ENCODE data around the gene TMEM183A. TPM values are rescaled to one million over a fixed set of nuclear protein-coding genes. Genes with fewer than 3 reads are reported as not detected.

TMEM183A gene
- polyA plus RNA-seq, 3 donors: 79.8 to 82.3 (median 82.1) TPM

GRCh38 chr1:203028067-203028783 is 21.1 kb downstream of the TMEM183A start:
- DNase-seq (ENCODE audit: low read depth in 3 of 3, low spot score in 2 of 3): no peak

GRCh38 chr1:203028784-203029553 is 21.8 kb downstream of the TMEM183A start:
- no peak for DNase-seq (ENCODE audit: low read depth in 3 of 3, low spot score in 2 of 3)

DNA sequence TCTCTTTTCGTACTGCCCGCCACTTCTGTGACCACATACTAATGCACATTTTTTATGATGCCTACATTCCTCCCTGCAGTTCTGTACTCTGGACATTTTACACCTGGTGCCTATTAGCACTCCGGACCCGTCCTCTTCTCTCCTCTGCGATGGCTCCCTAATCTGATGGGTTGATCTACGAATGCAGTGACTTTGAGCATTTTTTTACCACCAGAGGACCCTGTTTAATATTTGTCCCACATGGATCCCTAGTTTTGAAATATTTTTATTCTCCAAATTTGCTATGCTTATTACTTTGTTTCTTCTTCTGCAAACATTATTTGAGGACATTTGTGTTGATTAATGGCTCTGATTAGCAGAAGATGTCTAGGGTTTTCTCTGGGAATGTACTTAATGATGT is 24.3 kb downstream of the TMEM183A start:
- no peak for DNase-seq (ENCODE audit: low read depth in 3 of 3, low spot score in 2 of 3)

DNA sequence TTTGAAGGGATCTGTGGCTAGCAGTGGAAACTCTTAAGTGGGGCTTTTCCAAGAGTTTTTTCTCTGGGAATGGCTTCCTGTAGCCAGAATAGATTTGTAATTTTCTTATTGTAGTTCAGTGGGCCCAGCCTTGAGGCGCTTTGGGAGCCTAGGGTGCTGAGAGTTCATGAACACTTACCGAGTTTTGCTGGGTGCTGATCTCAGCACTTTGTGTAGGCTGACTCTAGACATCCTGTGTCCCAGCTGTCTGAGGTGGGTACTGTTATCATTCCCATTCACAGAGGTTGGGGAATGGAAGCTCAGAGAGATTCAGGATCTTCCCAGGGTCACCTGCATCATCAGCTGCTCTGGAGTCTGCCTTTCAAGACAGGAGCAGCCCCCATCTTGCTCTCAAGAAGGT is 26.1 kb downstream of the TMEM183A start:
- no peak for DNase-seq (ENCODE audit: low read depth in 3 of 3, low spot score in 2 of 3)

GRCh38 chr1:203033917-203034316 is 26.7 kb downstream of the TMEM183A start:
- DNase-seq (ENCODE audit: low read depth in 3 of 3, low spot score in 2 of 3): no peak

GRCh38 chr1:203034422-203035110 is 27.4 kb downstream of the TMEM183A start:
- no peak for DNase-seq (ENCODE audit: low read depth in 3 of 3, low spot score in 2 of 3)

GRCh38 chr1:203035111-203036000 is 28.2 kb downstream of the TMEM183A start:
- no peak for DNase-seq (ENCODE audit: low read depth in 3 of 3, low spot score in 2 of 3)

DNA sequence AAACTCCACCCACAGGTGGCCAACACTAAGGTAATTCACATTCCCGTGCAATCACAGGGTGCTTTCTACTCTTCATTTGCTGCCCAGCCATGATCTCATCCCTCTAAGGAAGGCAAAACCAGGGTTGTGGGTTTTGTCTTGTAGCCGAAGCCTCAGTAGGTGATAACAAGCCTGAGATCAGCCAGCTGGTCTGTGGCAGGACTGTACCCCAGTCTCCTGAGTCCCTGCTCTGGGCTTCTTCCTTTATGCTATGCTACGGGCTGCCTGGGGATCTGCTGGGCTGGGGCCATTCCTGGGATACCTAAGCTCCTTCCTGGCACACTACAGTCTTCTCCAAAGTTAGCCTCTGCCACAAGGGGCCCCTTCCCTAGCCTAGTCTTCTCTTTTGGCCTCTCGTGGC is 29.0 kb downstream of the TMEM183A start:
- no peak for DNase-seq (ENCODE audit: low read depth in 3 of 3, low spot score in 2 of 3)

- no peak for DNase-seq (ENCODE audit: low read depth in 3 of 3, low spot score in 2 of 3)
Observed at GRCh38 chr1:203036537-203036936, 29.4 kb downstream of the TMEM183A start.

DNA sequence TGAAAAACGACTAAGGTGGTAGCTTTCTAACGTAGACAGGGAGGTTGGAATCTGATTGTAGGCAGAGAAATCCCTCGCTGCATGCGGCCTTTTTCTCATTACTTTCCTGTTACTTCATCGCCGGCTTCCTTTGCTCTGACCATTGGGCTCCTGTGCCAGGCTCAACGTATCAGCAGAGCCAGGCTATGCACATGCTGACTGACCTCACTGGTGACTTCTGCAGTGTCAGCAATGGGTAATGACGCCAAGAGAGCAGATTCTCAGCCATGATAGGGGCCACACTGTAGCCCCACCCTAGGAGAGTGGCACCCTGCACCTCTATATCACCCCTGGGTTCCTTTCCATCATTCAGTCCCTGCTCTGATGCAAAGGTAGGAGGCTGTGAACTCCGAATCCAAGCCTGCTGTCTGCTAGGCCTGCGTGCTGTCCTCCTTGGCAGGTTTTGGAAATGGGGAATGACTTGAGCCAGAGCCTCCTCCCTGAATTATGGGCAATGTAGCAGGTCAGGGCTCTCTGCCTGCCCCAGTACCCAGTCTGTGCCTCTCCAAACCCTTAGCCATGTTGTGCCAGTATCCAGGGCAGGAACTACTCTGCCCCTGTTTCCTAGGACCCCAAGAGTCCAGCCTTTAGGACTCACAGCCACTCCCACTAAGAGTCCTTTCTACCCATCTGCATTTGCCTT is 30.5 kb downstream of the TMEM183A start:
- DNase-seq (ENCODE audit: low read depth in 3 of 3, low spot score in 2 of 3): no peak

- no peak for DNase-seq (ENCODE audit: low read depth in 3 of 3, low spot score in 2 of 3)
Observed at GRCh38 chr1:203038217-203038741, 31.1 kb downstream of the TMEM183A start.

GRCh38 chr1:203038891-203039608 is 31.9 kb downstream of the TMEM183A start:
- no peak for DNase-seq (ENCODE audit: low read depth in 3 of 3, low spot score in 2 of 3)

DNA sequence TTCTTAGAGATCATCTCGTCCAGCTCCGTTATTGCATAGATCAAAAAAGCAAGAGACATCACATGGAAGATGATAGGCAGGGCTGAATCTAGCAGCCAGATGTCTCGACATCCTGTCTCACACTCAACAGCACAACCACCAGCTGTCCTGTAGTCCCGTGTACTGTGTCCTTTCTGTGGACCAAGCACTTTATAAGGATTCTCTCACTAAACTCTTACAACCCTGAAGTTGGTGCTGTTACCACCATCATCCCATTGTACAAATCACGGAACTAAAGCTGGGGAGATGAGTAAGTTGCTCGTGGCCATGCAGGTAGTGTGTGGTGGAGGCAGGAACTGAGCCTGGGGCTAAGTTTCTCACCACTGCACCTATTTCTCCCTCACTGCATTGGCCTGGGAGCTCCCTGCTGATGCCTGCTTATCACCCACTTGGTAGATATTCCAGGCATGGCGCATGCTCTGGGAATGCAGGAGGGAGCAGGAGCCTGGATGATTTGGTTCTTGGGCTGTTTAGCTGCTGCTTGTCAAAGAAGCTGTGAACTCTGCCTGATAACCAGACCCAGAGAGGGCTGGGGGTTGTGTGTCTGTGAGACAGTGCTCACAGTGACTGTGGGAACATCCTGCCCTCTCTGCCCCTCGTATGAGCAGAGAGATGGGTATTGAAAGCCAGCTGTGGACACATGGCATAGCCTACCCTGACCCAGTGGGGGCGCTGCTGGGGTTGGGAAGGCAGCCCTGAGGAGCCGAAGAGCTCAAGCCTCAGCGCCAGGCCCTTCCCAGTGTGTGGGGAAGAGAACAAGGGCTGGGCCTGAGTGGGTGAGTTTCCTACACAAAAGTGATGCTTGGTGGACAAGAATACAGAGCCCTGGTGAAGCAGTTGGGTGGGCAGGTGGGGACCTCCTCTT is 32.7 kb downstream of the TMEM183A start:
- DNase-seq (ENCODE audit: low read depth in 3 of 3, low spot score in 2 of 3): no peak

DNA sequence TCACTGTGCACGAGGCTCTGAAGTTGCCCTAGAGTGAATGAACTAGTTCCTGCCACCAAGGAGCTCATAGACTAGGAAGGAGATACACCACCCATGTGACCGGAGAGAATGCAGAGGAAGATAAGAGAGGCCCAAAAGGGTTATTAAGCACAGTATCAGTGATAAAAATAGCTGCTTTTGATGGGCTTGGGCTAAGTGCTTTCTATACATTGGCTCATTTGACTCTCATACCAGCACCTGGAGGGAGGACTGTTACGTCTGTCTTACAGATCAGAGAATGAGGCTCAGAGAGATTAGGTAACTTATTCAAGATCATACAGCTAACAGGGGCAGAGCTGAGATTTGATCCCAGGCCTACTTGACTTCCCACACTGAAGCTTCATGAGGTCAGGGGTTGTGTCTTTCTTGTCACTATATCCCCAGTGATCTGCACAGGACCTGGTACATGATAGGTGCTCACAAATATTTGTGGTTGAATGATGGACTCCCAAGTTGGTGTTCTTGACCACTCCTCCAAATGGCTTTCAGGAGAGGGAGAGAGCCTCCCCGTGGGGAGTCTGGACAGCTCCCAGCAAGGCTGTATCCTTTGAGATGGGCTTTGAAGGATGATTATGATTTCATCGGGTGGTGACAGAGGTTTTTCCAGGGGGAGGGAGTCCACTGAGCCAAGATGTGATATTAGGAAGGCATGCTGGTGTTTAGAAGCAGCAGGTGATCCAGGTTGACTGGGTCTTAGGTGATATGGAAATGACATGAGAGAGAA is 33.5 kb downstream of the TMEM183A start:
- no peak for DNase-seq (ENCODE audit: low read depth in 3 of 3, low spot score in 2 of 3)

GRCh38 chr1:203041351-203041932 is 34.3 kb downstream of the TMEM183A start:
- DNase-seq (ENCODE audit: low read depth in 3 of 3, low spot score in 2 of 3): no peak

- DNase-seq (ENCODE audit: low read depth in 3 of 3, low spot score in 2 of 3): no peak
Observed at GRCh38 chr1:203043830-203044545, 36.8 kb downstream of the TMEM183A start.

Data from right renal cortex interstitium (tissue), 3 donors.